NCI-H82 treated with DMSO at 0.1 percent for 48 hours (cell line): ENCODE data around the gene SH2D3A.

Source experiments
- DNase-seq: peaks from one replicate; lab custom pipeline; 2025; ENCODE audit not compliant: unreplicated experiment; lab: John Stamatoyannopoulos, UW

The SH2D3A gene

GRCh38 chr19:6737873-6738786 is 29.1 kb downstream of the SH2D3A start:
- DNase-seq: peak; percentile 83

GRCh38 chr19:6737284-6737872 is 29.9 kb downstream of the SH2D3A start, which contains the start of gene GPR108:
Gene GPR108 (minus strand): TSS chr19:6737580. CDS start chr19:6737576, 4 bp downstream.
- DNase-seq: peak; percentile 97

GRCh38 chr19:6736917-6737283 is 30.3 kb downstream of the SH2D3A start:
- no peak for DNase-seq

DNA sequence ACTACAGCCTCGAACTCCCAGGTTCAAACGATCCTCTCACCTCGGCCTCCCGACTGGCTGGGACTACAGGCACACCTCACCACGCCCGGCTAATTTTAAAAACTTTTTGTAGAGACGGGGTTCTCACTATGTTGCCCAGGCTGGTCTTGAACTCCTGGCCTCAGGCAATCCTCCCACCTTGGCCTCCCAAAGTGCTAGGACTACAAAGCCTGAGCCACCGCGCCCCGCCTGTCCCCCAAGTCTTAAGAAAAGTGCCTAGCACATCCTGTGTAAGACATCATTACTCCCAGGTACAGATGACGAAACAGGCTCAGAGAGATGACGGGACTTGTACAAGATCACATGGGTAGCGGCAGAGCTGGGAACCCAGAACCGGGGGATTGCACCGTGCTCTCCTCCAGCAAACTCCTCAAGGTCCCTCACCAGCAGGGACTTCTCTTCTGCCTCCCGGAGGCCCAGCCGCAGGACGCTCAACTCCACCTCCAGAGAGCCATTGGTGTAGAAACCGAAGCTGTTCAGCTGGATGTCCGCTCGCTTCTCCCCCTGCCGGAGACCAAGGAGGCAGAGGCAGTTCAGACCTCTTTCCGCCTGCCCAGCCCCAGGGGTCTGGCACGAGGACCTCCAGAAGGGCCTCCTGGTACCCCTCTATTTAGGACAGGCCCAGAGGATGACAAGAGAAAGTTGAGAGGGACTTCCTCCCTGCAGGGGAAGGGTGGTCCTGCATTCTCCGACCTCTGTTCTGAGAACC is 30.9 kb downstream of the SH2D3A start:
- no peak for DNase-seq

DNA sequence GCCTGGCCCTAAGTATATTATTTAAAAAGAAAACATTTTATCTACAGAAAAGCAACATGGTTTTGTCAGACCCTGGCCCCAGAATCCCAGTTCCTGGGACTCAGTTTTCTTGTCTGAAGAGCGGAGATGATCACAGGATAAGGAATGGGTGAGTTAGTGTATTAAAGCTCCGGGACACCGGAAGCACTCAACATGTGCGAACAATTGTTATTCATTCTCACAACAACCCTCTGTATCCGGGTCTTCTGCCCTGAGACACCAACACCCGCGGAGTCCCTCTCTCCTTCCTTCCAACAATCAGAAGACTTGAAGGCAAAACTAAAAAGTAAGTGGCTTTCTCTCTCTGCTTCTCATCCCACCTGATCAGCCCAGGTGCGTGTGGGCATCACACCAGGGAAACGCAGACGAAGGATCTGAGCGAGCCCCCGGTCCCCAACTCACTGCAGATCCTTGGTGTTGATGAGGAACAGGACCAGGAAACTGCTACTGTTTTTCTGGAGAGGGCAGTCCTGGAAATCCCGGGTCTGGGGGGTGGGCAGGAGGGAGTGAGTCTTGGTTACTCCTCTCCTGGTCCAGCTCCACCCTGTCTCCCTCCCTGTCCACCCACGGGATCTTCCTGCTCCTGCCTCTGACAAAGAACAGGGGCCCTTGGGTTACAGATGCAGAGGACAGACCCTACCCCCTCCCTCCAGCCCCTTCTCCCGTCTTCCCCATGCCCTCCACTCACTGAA is 31.9 kb downstream of the SH2D3A start:
- DNase-seq: no peak

- DNase-seq: no peak
Measured at GRCh38 chr19:6734096-6734696, 33.0 kb downstream of the SH2D3A start.

GRCh38 chr19:6733338-6734095 is 33.7 kb downstream of the SH2D3A start:
- no peak for DNase-seq

- DNase-seq: no peak
Measured at GRCh38 chr19:6732803-6733337, 34.4 kb downstream of the SH2D3A start.

DNA sequence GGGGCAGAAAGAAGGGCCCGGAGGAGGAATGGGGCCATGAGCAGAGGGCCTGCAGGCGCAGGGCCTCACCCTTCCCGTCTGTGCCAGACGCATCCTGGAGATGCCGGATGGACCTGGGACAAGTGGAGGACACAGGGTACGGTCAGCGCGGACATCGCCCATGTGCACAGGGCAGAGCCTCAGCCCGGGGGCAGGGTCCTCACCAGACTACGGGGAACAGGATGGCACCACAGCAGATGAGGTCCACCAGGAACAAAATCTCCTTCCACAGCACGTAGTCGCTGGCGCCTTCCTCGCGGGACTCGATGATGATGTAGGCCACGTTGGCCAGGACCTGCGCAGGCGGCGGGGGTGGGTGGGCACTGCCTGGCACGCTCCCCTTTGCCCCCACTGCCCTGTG is 35.4 kb downstream of the SH2D3A start:
- no peak for DNase-seq

- no peak for DNase-seq
Measured at GRCh38 chr19:6730941-6731670, 36.1 kb downstream of the SH2D3A start.

GRCh38 chr19:6730153-6730804 is 37.0 kb downstream of the SH2D3A start:
- DNase-seq: no peak

DNA sequence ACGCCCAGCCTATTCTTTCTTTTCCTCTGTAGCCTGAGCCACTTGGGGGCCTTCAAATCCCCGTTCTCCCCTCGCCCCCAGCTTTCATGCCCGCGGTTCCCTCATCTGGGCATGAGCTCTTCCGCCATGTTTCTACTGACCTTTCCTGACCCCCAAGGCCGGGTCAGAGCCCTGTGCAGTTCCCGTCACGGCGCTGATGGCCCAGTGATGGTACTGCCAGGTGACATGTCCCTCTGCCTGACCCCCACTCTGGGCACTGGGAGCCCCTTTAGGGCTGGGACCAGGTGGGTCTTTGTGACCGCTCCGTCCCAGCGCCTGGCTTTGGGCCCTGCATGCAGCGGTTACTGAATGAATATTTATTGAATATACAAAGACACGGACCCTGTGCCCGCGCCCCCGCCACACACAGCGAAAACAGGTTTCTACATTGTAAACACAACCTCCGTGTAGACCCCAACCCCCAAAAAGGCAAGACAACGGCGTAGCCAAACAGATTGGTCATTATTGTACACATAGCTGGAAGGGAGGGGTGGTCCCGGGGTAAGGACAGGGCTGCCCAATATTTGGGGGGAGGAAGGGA is 37.6 kb downstream of the SH2D3A start:
- no peak for DNase-seq

GRCh38 chr19:6728346-6728745 is 38.9 kb downstream of the SH2D3A start:
- no peak for DNase-seq

DNA sequence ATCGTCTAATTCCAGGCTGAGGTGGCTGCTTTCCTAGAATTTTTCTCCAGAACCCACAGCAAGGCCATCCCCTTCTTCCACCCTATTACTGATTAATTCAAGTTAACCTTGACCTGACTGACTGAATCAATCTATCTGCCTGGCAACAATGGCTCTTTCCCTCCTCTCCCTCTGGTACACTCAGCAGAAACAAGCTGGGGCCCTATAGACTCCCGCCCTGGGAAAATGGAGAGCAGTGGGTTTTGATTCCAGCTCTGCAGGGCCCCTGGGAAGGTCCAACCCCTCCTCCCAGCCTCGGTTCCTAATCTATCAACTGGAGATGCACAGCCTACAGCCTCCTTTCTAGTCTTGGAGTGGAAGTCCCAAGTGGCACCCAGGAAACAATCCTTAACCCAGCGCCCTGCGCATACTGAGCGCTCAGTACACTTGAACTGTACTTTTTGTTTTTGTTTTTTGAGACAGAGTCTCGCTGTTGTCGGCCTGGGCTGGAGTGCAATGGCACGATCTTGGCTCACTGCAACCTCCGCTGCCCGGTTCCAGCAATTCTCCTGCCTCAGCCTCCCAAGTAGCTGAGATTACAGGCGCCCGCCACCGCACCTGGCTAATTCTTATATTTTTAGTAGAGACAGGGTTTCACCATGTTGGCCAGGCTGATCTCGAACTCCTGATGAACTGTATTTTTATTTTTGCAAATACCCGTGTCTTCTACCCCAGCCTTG is 41.6 kb downstream of the SH2D3A start:
- no peak for DNase-seq

- DNase-seq: no peak
Measured at GRCh38 chr19:6724631-6725492, 42.4 kb downstream of the SH2D3A start.

- no peak for DNase-seq
Measured at GRCh38 chr19:6723738-6724137, 43.5 kb downstream of the SH2D3A start.
